Stromal cell of bone marrow (primary cell): ENCODE results near the gene SGCB.

Experiments used
- DNase-seq: peaks from one replicate; pipeline ENCODE4 v3.0.0-alpha.2; 2012; ENCODE audit warnings: low read depth

SGCB gene

GRCh38 chr4:52019936-52020657 lies 18.0 kb downstream of the SGCB start, which contains the start of gene LRRC66:
TSS of gene LRRC66 (minus strand) at chr4:52020363. CDS start at chr4:52017613, 2,750 bp downstream.
- DNase-seq, result no peak

- DNase-seq, result no peak
Measured at GRCh38 chr4:52017814-52018213, 20.3 kb downstream of the SGCB start.

GRCh38 chr4:52016981-52017380 lies 21.1 kb downstream of the SGCB start:
- no peak for DNase-seq

- DNase-seq, result no peak
Measured at GRCh38 chr4:52015366-52015765, 22.7 kb downstream of the SGCB start.

GRCh38 chr4:52014903-52015302 lies 23.2 kb downstream of the SGCB start:
- DNase-seq, result no peak

- no peak for DNase-seq
Measured at GRCh38 chr4:52012651-52013050, 25.4 kb downstream of the SGCB start.

- DNase-seq, result no peak
Measured at GRCh38 chr4:52010986-52011385, 27.1 kb downstream of the SGCB start.

- DNase-seq, result no peak
Measured at GRCh38 chr4:52006887-52007286, 31.2 kb downstream of the SGCB start.

GRCh38 chr4:52005604-52006273 lies 32.4 kb downstream of the SGCB start:
- no peak for DNase-seq

- DNase-seq, result no peak
Measured at GRCh38 chr4:52004414-52004813, 33.7 kb downstream of the SGCB start.

GRCh38 chr4:52001616-52002015 lies 36.5 kb downstream of the SGCB start:
- DNase-seq, result no peak

- no peak for DNase-seq
Measured at GRCh38 chr4:51999250-51999649, 38.8 kb downstream of the SGCB start.

- no peak for DNase-seq
Measured at GRCh38 chr4:51998837-51999236, 39.3 kb downstream of the SGCB start.

- no peak for DNase-seq
Measured at GRCh38 chr4:51997647-51998046, 40.5 kb downstream of the SGCB start.

GRCh38 chr4:51995647-51996220 lies 42.4 kb downstream of the SGCB start:
- DNase-seq, result no peak
